Panc1 (cell line): ENCODE data around the gene TPBGL. TPM values are rescaled to one million over a fixed set of nuclear protein-coding genes. Genes with fewer than 3 reads are reported as not detected.
A peak's percentile ranks its signal among the peaks of the same experiment; 100 is the strongest.

Experiments used
- ATAC-seq: fragments of 200-7000 bp; cut with Tn5 transposase; 2 replicates; pipeline ENCODE4 v1.9.1; 2020; ENCODE audit warnings: mild to moderate bottlenecking, moderate library complexity
- BruUV-seq: library from RNA; stranded (reverse); fragments of 400-500 nt; replicated peaks from 2 replicates; lab custom pipeline; 2021; lab: Mats Ljungman, UMichigan
- CTCF ChIA-PET: fragments of 300-600 bp; sonication (Branson Sonifier 250); formaldehyde crosslinking; loops from one replicate; lab custom pipeline; 2022; ENCODE audit warnings: antibody characterized with exemption; lab: Charles Lee
- POLR2A ChIA-PET: fragments of 300-600 bp; sonication (Branson Sonifier 250); formaldehyde crosslinking; loops from one replicate; lab custom pipeline; 2022; ENCODE audit warnings: antibody characterized with exemption; lab: Charles Lee
- DNase-seq: peaks from one replicate; pipeline ENCODE4 v3.0.0-alpha.2; 2010; ENCODE audit warnings: low read depth, low spot score
- H3K27ac ChIP-seq: 2 replicates; pipeline ENCODE4 v1.5.1; 2011; ENCODE audit warnings: mild to moderate bottlenecking, low read length, inconsistent platforms
- H3K27me3 ChIP-seq: fragments of 200-500 bp; sonication (Bioruptor generic); 2 replicates; pipeline ENCODE4 v1.6.0; 2014; ENCODE audit warnings: low read length, inconsistent platforms; ENCODE audit not compliant: control insufficient read depth, insufficient read depth
- H3K36me3 ChIP-seq: fragments of 200-500 bp; sonication (Bioruptor generic); 2 replicates; pipeline ENCODE4 v1.5.1; 2014; ENCODE audit warnings: inconsistent platforms, mild to moderate bottlenecking, low read length, moderate library complexity; ENCODE audit not compliant: control insufficient read depth, insufficient read depth
- H3K4me1 ChIP-seq: 2 replicates; pipeline ENCODE4 v1.5.1; 2011; ENCODE audit warnings: inconsistent platforms, mild to moderate bottlenecking, low read length, moderate library complexity; ENCODE audit not compliant: control insufficient read depth, insufficient read depth
- H3K4me3 ChIP-seq, 2 experiments: 2 replicates each; pipeline ENCODE4 v1.5.1; 2011 to 2012; ENCODE audit warnings: low read depth in 2 of 2, low read length in 2 of 2, mild to moderate bottlenecking in 2 of 2, inconsistent platforms in 1 of 2, moderate library complexity in 1 of 2
- H3K9me3 ChIP-seq: fragments of 200-500 bp; sonication (Bioruptor generic); 2 replicates; pipeline ENCODE4 v1.5.1; 2014; ENCODE audit warnings: low read depth, mild to moderate bottlenecking, inconsistent platforms, low read length, moderate library complexity; ENCODE audit not compliant: control insufficient read depth, insufficient read depth
- CTCF ChIP-seq: fragments of 450-650 bp; IDR thresholded peaks from 2 replicates; pipeline ENCODE4 v1.5.1; 2017; ENCODE audit warnings: mild to moderate bottlenecking
- POLR2AphosphoS5 ChIP-seq: IDR thresholded peaks from 2 replicates; pipeline ENCODE4 v1.6.1; 2012; ENCODE audit warnings: mild to moderate bottlenecking, low read depth, low read length, moderate library complexity
- REST ChIP-seq, 2 experiments: IDR thresholded peaks; 2 replicates each; pipeline ENCODE4 v1.6.1; 2011 to 2012; ENCODE audit warnings: low read depth in 2 of 2, control low read depth in 1 of 2, low read length in 1 of 2, mild to moderate bottlenecking in 1 of 2, moderate library complexity in 1 of 2; ENCODE audit not compliant: insufficient read depth in 1 of 2
- SIN3A ChIP-seq: IDR thresholded peaks from 2 replicates; pipeline ENCODE4 v1.6.1; 2012; ENCODE audit warnings: low read depth, mild to moderate bottlenecking, low read length, moderate library complexity, borderline replicate concordance; ENCODE audit not compliant: insufficient read depth
- TCF7L2 ChIP-seq: IDR thresholded peaks from 2 replicates; pipeline ENCODE4 v1.6.1; 2011; ENCODE audit warnings: mild to moderate bottlenecking, low read depth, low read length, inconsistent platforms
- in situ Hi-C: cut with HindIII; loops from 2 replicates; pipeline ENCODE4 v1.10.0; 2016; ENCODE audit warnings: low sequenced_read_pairs, low pct_unique_long_range_greater_than_20kb
- intact Hi-C: fragments of 100-400 bp; cut with micrococcal nuclease; formaldehyde crosslinking; loops from one replicate; pipeline ENCODE4 v1.10.0; 2022; ENCODE audit not compliant: unreplicated experiment
- total RNA-seq: library from RNA; stranded (reverse); gene quantifications from one replicate; pipeline ENCODE4 v1.2.1, GENCODE V29; 2021; ENCODE audit not compliant: unreplicated experiment

TPBGL gene
- total RNA-seq, 1 experiment from 2014 or later: 0.54 TPM

GRCh38 chr11:75286826-75287465 is 46.4 kb downstream of the TPBGL start:
- intact Hi-C loops (no loop called here), in situ Hi-C loops (no loop called here)
- ATAC-seq (no peak), DNase-seq (no peak)
- Histone ChIP-seq H3K27ac (no peak overlapping the region), H3K27me3 (no peaks in the 10 kb centered on the region), H3K36me3 (peaks cover 5% of the 10 kb centered on the region; the same call in 1 of the 2 replicates), H3K4me3 (no peak overlapping the region), H3K4me1 (peaks cover 14% of the 10 kb centered on the region; the same call in 1 of the 2 replicates), H3K9me3 (no peaks in the 10 kb centered on the region)
- POLR2A ChIA-PET: no interaction called here
- BruUV-seq: no TSS peak
- no peak for TF ChIP-seq REST (IDR thresholded peaks at IDR 0.05; ENCODE audit: insufficient read depth in 1 of 2, low read depth in 2 of 2, low read length in 1 of 2)
- no peak for TF ChIP-seq SIN3A
- no peak for TF ChIP-seq TCF7L2
- no peak for TF ChIP-seq POLR2AphosphoS5
- TF ChIP-seq CTCF: no peak
- CTCF ChIA-PET: no interaction called here

GRCh38 chr11:75287579-75287978 is 47.0 kb downstream of the TPBGL start:
- H3K4me3 ChIP-seq: no peak overlapping the region
- H3K9me3 ChIP-seq: no peaks in the 10 kb centered on the region
- no peaks in the 10 kb centered on the region for H3K27me3 ChIP-seq
- ChIA-PET CTCF (no interaction called here), POLR2A (no interaction called here)
- H3K36me3 ChIP-seq: peaks cover 5% of the 10 kb centered on the region; the same call in 1 of the 2 replicates
- peaks cover 14% of the 10 kb centered on the region; the same call in 1 of the 2 replicates for H3K4me1 ChIP-seq
- H3K27ac ChIP-seq: no peak overlapping the region
- intact Hi-C loops: no loop called here
- BruUV-seq: TSS peak; percentile 15
- TF ChIP-seq TCF7L2: no peak
- TF ChIP-seq POLR2AphosphoS5: no peak
- no peak for TF ChIP-seq REST (IDR thresholded peaks at IDR 0.05; ENCODE audit: insufficient read depth in 1 of 2, low read depth in 2 of 2, low read length in 1 of 2)
- TF ChIP-seq CTCF: no peak
- TF ChIP-seq SIN3A: no peak
- ATAC-seq (no peak), DNase-seq (no peak)
- in situ Hi-C loops: no loop called here
